NOMO-1 treated with dmso at 0.1 percent for 144 hours (cell line): ENCODE data around the gene LCMT1.
"Not testable (repeated sequence)": the region's sequence is repeated elsewhere in the genome, so short reads cannot be mapped to it uniquely, and the experiment has no call there.

Source experiments
- DNase-seq: peaks from one replicate; lab custom pipeline; 2025; ENCODE audit not compliant: unreplicated experiment; lab: John Stamatoyannopoulos, UW

Gene LCMT1

GRCh38 chr16:25141648-25142047 lies 30.1 kb downstream of the LCMT1 start:
- no peak for DNase-seq

GRCh38 chr16:25143928-25144327 lies 32.4 kb downstream of the LCMT1 start:
- DNase-seq, result no peak

DNA sequence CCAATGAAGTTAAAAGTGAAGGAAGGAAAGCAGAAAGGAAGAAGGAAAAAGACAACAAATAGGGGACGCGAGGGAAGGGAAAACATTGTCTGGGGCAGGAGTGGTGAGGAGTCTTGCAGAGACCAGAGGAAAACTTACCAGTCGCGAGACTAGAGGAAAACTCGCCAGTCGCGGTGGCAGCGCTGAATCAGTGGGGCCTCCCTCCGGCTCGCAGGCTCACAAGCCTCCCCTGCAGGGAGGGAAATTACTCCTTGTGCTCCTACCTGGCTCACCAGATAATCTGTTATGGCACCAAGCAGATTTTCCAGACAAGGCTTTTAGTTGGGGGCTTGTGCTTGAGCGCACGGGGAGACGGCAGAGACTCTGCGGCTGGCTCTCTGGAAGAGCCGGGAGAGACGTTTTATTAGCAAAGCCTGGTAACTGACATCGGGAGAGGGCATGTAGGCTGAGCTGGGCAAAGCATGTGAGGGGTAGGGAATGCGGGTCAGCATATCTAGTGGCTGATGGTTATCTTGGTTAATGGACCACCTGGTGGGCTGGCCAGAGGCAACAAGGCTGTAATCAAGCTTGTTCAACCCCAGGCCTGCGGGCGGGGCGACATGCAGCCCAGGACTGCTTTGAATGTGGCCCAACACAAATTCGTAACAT lies 37.1 kb downstream of the LCMT1 start:
- DNase-seq, result no peak

DNA sequence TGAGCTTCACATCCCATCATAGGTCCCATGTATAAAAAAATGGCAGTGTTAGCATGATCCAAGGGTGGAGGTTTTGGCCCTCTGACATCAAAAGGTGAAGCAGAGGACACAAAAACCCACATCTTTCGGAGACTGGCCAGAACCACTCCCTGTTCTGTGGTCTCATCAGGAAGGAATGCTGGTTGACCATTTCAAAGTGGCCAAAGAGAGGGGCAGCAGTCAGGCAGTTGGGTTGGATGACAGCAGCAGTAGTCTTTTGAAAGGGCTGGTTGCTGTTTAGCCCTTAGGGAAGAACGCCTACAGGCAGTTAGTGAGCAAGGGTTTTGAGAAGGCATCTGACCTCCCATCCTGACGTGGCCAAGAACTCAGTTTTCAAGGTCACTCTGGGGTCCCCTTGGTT lies 40.5 kb downstream of the LCMT1 start:
- no peak for DNase-seq

GRCh38 chr16:25155553-25156460 lies 44.3 kb downstream of the LCMT1 start:
- DNase-seq, result no peak

- DNase-seq, result no peak
Observed at GRCh38 chr16:25157271-25157875, 45.8 kb downstream of the LCMT1 start.

- no peak for DNase-seq
Observed at GRCh38 chr16:25158401-25158800, 46.9 kb downstream of the LCMT1 start.

DNA sequence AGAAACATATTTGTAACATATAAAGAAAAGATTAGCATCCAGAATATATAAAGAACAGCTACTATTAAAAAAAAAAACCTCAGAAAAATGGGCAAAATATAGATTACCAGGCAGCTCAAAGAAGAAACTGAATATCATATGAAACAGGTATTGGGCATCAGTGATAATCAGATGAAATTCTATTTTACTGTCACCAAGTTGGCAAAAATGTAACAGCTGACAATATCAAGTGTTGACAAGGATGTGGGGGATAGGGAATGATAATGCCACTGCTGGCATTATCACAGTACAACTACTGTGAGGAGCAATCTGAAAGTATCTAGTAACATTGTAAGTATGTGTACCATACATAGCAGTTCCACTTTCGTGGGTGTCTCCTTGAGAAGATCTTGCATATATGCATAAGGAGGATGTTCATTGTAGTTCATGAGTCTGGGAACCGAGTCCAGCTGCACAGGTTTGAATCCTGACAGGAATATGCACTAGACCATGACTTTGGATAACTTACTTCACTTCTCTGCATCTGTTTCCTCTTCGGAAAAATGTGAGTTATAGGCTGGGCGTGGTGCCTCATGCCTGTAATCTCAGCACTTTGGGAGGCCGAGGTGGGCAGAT lies 50.3 kb downstream of the LCMT1 start:
- no peak for DNase-seq

- DNase-seq, result no peak
Observed at GRCh38 chr16:25163683-25164082, 52.1 kb downstream of the LCMT1 start.

DNA sequence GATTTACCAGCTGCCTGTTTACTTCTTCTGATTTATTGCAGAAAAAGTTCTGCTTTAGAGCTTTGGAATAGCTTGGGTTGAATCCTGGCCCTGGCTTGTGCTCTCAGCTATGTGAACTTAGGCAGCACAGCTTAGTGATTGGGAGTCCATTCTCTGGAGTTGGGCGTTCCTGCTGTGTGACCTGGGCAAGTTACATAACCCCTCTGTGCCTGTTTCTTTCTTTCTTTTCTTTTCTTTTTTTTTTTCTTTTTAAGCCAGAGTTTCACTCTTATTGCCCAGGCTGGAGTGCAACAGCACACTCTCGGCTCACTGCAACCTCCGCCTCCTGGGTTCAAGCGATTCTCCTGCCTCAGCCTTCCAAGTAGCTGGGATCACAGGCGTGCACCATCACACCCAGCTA lies 53.7 kb downstream of the LCMT1 start:
- DNase-seq, result no peak

- DNase-seq, result not testable (repeated sequence)
Observed at GRCh38 chr16:25167920-25168319, 56.4 kb downstream of the LCMT1 start.

DNA sequence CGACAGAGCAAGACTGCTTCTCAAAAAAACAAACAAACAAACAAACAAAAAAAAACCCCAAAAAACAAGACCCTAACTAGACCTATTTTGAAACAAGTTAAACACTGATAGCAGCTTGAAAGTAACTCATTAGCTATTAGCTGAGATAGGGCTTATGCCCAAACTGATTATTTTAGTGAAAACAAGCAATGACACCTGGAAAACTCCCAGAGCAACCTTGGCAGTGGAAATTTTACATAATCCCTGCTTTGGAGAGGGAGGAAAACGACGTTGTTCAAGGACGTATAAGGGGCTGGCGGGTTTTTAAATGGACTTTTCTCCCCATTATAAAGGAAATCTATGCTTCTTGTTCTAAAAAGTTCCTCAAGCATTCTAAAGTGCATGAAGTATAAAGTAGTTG lies 59.8 kb downstream of the LCMT1 start:
- no peak for DNase-seq

DNA sequence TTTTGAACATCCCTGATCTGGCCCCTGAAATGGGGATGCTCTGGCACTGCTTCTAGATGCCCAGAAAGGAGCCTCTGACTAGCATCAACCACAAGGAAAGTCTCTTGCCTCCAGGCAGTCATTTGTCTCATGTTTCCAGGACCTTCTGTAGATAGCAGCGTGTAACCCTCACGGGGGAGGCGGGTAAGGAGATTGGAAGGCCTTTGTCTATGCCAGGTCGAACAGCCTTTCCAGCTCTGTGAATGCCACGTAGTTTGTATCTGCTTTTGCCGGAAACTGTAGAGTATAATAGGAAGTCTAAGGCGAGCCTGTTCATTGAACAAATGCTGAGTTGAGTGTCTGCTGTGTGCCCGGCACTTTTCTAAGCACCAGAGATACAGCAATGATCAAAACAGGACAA lies 61.3 kb downstream of the LCMT1 start:
- DNase-seq, result no peak

GRCh38 chr16:25174285-25174684 lies 62.7 kb downstream of the LCMT1 start:
- DNase-seq, result no peak

DNA sequence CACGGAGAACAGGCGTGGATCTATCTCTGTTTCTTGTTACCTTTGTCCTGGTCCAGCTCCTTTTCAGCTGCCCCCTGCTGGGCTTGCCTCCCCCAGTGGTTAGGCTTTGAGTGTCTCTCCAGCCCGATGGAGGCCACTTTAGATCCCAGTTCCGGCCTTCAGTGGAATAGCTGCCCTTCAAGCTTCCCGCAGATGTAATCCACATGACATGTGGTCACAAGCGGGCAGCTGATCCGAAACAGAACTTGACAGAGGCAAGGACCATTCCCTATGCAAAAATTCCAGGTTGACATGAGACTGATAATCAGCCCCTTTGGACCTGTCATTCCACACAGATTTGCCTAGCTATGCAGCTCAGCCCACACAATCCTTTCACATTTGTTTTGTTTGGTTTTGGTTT lies 64.6 kb downstream of the LCMT1 start:
- DNase-seq, result no peak

GRCh38 chr16:25177512-25177830 lies 65.9 kb downstream of the LCMT1 start:
- no peak for DNase-seq

- peak; percentile 37 for DNase-seq
Observed at GRCh38 chr16:25177831-25178688, 66.5 kb downstream of the LCMT1 start.

DNA sequence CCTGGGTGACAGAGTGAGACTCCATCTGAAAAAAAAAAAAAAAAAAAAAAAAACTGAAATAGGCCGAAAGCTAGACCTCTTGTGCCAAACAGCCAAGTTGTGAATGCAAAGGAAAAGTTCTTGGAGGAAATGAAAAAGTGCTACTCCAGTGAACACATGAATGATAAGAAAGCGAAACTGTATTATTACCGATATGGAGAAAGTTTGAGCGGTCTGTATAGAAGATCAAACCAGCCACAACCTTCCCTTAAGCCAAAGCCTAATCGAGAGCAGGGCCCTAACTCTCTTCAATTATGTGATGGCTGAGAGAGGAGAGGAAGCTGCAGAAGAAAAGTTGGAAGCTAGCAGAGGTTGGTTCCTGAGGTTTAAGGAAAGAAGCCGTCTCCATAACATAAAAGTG lies 69.7 kb downstream of the LCMT1 start:
- not testable (repeated sequence) for DNase-seq

GRCh38 chr16:25184771-25185170 lies 73.2 kb downstream of the LCMT1 start:
- no peak for DNase-seq

DNA sequence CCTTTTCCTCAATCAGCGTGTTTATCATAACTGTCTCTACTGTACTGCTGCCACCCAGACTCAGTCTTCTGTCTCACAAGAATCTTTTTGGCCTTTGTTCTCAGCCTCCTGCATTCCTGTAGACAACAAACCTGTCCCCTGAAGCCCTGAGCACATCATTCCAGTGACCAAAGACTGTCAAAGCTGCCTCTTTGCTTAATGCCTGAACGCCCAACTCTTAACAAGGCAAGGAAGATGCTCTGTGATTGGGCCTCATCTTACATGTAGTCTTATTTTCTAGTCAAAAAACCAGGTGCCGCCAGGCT lies 75.9 kb downstream of the LCMT1 start:
- DNase-seq, result no peak

DNA sequence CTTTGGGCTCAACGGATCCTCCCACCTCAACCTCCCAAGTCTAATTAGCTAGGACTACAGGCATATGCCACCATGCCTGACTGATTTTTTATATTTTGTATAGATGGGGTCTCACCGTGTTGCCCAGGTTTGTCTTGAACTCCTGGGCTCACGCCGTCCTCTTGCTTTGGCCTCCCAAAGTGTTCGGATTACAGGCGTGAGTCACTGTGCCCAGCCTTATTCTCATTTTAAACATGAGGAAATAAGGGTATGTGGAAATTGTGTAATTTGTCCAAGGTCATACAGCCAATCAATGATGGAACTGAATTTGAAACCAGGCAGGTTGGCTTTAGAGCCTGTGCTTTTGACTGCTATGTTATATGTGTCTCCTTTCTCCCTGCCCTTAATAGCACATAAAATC lies 77.8 kb downstream of the LCMT1 start:
- DNase-seq, result no peak
